Measurements from ENCODE around the gene POLR2L.
A peak's percentile ranks its signal among the peaks of the same experiment; 100 is the strongest.

Gene POLR2L

DNA sequence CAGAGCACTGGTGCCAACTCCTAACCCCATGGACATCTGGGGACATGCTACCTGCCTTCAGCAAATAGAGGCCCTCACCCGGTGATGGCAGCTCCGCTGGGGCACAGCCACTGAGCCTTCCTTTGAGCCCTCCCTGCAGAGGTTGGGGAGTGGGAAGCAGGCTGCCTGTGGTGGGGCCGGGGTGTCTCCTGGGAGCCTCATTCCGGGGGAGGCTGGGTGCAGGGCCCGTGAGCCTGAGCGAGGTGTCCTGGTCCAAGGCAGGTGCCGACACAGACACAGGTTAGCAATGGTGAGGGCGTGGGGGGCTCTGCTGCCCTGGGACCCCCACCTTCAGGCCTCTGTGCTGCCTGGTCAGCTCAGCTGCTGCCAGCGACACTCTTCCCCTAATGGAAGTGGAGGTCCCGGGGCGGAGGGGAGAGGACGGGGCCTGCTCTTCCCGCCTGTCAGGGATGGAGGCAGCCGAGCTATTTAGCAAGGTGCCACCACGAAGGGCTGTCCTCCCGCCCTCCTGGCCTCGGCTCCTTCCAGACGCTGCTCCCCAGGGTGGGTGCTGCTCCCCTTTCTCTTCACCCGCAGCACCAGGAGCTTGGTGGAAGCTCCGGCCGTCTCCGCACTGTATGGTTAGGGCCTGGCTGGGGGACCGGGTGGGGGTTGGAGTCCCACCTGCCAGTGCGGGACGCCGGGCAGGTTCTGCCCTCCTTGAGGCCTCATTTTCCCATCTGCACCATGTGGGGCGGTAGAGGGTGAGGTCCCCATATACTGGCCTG is 11.5 kb upstream of the POLR2L start:
- no peak for DNase-seq

DNA sequence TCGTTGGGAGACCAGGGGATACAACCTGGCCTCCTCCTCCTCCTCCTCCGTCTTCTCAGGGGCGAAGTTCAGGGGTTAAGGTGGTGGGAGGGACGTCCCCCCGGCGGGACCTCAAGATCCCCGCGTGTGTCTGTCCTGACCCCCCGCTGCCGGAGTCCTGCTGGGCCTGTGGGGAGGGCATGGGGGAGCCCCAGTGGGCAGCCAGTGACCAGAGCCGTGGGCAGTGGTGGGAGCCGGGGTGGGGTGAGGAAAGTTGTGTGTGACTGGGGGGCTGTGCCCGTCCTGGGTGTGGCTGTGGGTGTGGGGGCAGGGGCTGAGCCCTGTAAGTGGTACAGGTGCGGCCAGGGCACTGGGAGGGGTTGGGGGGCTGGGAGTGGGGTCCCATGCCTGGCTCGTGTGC is 10.4 kb upstream of the POLR2L start:
- DNase-seq = no peak

DNA sequence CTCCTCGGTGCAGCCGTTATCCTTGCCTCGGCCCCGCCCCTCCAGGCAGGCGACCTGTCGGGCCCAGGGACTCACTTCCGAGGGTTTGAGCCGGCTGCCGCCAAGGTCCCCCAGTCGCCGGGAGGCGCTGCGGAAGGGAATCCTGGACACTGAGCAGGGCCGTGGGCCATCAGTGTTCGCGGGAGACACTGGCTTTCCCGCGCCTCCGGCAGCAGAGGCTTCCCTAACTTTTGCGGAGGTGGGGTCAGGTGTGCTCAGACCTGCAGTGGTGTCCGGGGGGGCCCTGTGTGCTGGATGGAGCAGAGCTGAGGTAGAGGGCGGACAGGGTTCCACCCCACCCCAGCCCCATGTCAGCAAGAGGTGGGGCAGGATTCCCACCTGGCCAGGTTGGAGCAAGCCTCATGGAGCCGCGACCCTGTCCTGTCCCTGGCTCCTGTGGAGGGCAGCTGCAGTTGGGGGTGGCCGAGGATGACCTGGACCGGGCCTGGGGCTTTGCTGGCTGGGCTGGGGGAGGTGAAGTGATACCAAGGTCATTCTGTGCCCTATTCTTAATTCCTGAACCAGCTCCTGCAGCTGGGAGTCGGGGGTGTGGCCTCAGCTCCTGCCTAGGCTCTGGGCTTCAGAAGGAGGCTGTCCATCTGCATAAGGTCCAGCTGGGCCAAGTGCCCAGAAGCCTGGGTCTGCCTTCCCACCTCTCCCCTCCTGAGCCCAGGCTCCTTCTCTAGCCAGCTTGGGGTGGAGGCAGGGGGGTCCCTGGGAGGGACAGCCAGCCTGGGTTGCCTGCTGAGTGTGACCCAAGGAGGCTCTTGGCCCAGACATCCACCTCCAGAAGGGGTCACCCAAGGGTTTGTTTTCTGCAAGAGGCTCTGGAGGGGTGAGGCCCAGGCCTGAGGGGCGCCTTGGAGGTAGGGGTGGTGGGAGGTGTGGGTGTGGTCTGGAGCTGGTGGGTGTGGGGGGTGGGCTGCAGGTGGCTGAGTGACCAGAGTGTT is 8.7 kb upstream of the POLR2L start:
- peak; percentile 71 for DNase-seq

DNA sequence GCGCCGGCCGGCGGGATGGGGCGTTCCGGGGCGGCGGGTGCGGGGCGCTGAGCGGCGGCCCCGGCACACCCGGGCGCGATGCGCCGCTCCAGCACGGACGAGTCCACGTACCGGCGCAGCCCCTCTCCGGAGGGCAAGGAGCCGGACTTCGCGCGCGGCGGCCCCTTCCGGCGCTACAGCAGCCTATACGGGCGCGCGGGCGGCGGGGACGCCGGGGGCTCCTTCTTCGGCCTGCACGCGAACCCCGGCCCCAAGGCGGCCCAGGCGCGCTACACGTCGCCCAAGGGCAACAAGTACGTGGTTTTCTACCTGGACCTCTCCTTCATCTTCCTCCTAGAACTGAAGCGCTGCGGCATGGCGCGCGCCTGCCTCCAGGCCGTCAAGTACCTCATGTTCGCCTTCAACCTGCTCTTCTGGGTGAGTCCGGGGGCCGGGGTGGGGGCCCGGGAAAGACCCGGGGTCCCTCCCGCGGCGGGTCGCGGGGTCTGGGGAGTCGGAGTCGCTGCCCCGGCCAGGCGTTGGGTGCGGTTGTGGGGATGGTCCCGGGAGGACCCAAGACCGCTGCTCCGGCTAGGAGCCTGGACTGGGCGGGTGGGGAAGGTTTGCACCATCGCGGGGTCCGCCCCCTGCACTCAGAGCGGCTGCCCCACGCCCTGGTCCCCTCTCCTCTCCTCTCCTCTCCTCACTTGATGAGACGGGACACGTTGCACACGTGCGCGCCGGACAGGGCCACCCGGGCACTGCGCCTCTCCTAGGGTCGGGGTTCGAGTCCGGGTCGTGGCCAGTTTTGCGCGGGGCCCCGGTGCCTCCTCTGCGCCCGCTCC is 7.8 kb upstream of the POLR2L start:
- no peak for DNase-seq

DNA sequence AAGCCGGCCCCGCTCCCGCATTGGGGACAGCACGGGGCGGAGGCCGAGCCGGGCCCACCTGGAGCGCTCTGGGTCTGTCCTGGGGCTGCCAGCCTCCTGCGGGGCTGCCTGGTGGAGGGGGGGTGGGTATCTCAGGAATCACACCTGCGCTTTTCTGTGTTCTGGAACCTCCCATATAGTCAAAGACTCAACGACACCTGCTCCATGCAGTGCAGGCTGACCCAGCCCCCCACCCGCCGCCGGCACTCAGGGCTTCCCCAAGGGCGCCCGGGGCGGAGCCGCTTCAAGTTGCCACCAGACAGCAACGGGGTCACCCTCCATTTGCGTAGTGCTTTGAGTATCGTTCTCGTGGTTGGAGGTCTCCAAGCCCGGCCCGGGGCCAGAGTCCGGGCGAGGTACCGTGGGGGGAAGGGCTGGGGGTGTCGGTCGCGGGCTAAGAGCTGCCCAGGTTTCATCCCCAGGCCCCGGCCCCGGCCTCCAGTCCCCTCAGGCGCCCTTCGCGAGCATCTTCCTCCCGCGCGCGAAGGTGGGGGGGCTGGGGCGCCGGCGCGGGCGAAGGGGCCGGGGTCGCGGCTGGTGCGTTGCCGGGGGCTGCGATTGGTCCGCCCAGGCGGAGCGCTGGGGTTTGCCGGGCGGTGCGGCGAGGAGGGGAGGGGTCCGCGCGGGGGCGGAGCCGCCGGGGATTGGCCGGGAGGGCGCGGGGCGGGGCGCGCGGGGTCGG is 6.9 kb upstream of the POLR2L start:
- DNase-seq = peak; percentile 48

DNA sequence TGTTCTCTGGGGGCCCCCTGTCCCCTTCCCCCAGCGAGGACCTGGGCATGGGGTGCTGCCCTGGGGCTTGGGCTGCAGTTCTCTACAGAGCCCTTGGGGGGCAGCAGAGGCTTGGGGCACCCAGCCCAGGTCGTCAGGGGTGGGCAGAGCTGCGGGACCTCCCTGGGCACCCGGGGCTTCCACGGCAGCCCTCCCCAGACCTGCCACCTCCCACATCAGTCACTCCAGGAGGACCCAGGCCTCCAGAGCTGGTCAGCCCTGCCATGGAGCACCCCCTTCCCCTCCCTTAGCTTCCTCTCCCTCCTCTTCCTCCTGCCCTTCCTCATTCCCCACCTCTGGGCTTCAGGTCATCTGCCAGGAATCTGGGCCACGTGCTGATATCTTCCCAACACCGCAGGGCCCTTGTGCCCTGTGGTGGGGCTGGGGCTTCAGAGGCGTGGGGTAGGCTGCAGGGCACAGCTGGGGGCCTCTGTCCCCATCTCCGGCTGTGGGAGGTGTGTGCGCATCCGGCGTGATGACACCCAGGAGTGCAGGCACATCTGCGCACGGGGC is 6.1 kb upstream of the POLR2L start:
- peak; percentile 79 for DNase-seq

DNA sequence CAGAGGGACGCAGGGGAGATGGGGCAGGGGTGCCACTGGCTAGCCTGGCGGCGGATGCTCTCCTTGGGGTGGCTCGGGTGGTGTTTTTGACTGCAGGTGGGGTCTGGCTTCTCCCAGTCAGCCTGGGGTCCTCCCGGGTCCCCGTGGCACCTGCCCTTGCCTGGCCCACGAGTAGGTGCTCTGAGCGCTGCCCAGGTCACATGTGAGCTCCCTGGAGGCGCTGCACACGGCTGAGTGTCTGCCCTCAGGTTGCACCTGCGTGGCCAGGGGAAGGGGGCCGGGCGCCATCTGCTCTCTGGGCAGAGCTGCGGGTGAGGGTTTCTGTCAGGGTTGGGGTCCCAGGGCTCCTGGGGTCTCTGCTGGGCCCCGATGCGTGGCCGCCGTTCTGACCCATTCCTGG is 5.5 kb upstream of the POLR2L start:
- no peak for DNase-seq

DNA sequence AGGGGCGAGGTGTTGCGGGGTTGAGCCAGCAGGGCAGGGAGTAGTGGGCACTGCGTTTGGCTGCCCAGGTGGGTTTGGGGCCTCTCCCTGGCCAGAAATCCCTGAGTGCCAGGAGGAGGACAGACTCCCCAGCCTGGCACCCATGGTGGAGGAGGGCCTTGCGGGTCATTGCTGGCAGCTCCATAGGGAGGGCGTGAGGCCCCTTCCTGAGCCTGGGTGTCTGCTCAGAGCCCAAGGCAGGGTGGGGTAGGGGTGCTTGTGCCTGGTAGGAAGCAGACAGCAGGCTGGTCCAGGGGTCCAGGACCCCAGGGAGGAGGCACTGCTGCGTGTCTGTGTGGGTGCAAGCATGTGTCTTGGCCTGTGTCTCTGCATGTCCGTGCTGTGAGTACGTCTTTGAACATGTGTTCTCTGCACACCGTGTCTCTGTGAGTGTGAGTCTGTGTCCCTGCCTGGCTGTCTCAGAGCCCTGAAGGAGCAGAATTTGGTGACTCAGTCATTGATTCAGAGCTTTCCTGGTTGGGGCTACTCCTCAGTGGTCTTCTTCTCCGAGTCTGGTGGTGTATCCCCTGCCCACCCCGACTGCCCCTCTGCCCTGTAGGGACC is 4.3 kb upstream of the POLR2L start:
- DNase-seq = no peak

DNA sequence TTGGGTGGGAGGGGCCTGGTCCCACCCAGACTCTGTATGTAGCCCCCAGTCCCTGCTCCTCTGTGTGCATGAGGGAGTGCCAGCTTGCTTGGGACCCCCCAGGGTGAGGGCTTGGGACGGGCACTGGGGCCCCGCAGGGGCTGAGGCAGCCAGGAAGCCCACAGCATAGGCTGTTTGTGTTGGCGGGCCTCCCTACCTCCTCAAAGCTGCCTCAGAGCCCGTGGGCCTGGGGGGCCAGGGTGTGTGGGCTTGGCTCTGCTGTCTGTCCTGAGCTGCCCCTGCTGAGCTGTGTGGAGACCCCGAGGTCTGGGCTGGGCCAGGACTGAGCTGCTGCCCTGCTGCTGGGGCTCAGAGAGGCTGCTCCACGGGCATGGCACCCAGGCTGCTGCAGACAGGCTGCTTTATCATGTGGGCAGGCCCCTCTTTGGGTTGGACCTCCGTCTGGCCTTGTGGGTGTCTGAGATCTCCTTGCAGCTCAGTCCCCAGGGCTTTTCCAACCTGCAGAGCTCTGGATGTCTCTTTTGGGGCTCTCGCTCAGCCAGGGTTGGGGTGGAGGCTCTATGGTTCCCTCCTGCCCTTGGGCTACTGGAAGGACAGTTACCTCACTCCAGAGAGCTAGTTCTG is 3.7 kb upstream of the POLR2L start:
- peak; percentile 68 for DNase-seq

DNA sequence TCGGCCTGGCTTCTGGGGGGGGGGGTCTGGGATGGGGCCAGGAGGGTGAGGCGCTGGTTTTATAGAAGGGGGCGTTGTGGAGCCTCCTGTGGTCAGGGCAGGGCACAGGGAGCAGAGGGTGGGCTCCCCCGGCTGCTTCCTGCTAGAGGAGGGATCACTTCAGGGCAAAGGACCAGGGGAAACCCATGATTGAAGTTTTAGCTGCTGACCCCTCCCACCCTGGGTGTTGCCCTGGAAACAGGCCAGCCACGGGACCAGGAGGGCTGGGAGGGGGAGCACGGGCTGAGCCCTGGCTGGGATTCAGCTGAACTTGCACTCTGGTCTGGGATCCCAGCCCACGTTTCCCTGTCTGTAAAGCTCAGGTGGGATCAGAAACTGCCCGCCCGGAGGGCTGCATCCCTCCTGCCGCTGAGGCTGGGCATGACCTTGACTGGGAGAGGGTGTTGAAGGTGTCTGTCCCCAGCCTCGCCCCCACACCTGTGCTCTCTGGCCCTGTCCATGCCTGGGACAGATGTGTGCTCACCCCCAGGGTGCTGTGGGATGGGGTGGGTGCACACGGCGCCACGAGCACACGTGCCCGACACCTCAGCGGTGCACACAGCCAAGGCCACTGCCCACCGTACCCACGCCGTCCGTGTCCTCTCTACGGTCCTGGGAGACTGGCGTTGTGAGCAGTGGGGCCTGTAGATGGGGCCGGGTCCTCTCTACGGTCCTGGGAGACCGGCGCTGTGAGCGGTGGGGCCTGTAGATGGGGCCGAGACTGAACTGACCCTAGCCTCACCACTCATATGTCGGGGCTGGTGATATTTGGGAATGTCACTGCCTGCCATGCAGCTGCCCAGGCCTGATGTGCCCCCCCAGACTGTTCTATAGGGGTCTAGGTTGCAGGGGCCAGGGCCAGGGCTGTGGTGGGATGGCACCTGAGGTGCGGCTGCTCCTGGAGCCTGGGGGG is 2.6 kb upstream of the POLR2L start:
- peak; percentile 95 for DNase-seq

DNA sequence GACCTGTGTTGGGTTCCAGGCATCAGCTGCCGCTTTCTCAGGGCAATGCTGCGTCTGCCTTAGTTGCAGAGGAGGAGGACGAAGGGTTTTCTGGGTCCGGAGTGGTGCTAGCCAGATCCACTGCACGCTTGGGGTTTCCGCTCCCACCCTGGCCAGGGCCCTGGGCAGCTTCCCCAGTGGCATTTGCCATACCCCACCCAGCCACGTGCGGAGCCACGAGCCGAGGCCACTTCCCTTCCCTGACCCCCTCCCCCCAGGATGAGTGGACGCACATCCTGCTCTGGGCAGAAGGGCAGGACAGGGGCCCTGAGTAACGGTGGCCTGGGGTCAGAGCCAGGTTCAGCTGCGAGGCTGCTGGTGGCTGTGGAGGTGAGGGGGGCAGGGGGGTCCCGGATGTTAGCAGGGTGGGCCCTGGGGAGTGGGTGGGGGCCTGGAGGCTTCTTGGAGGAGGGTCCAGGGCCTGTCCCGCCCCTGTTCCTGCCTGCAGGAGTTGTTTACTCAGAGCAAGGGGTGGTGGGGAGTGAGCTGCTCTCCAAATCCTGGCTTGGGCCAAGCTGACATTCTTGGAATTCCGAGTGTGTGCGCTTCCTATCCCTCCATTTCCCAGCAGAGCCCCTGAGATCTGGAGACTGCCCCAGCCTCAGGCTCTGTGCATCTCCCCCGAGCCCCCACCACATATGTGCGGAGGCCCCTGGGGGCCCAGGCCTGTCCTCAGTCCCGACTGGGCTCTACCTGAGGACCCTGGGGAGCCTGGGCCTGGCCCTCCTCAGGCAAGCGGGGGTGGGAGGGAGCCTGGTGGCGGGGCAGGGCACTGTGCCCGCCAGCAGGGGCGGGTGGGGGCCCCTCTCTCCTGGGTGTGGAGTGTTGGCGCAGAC is 1.7 kb upstream of the POLR2L start:
- DNase-seq = peak; percentile 68

DNA sequence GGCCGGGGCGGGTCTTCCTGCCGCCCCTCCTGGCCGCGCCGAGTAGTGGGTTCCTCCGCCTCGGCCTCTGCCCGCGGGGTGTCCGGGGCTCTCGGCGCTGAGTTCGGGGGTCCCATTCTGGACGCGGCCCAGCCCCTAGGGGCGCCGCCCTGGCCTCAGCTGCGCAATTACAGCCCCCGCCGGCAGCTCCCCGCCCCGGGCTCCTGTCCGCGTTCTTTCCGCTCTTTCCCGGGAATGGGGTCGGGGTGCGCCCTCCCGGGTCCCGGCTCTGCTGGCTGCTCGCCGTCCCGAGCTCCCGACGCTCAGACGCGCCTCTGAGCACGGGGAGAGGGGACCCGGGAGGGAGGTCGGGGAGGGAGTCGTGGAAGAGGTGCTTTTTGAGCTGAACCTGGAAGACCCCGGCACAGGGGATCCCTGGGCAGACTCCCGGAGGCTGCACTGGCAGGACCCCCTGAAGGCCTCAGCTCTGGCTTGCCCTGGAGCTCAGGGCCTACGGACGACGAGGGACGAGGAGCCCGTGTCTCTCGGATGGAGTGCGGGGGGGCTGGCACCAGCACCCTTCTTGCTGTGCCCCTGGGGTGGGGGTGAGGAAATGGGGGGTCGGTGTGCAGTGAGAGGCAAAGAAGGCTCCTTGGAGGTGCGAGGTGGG is 881 bp upstream of the POLR2L start:
- DNase-seq = no peak

DNA sequence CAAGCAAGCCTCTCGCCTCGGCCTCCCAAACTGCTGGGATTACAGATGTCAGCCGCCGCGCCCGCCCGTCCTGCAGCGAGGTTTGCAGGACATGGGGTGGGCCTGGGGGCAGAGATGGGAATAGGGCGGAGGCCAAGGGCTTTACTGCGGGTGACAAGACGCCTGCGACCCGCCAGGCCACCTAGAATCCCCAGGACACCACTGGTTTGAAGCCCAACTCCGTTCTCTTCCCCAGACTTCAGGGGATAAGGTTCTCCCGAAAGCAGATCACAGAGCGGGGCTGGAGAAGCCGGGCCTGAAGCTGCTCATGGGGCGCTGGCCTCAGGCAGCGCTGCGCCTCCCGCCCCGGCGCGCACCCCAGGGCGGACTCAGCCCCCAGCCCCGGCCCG is 354 bp downstream of the POLR2L start:
- DNase-seq = peak; percentile 53

DNA sequence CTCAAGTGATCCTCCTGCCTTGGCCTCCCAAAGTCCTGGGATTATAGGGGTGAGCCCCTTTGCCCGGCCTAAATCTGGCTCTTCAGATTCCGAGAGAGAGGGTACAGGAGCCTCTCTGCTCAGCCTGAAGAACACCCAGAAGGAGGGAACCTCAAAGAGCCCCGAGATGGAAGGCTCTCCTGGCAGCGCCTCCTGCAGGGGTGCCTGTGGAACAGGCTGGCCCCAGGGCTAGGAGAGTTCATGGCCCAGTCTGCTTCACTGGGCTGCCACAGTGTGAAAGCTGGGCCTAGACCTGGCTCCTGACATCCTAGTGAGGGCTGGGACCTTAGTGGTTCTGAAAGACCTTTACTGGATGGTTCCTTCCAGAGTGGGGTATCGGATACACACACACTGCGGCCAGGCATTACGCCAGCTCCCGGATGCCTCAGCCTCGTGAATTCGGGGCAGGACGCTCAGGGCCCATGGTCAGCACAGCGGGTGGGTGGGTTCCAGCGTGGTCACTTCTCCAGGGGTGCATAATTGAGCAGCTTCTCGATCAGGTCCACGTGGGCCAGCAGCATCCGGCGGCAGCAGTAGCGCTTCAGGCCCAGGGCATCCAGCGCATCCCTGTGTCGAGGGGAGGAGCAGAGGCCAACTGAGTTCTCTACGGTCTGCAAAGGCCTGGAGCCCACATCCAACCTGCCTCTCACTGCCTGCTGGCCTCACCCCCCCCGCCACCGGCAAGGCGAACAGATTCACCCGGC is 2.3 kb downstream of the POLR2L start:
- peak; percentile 52 for DNase-seq

DNA sequence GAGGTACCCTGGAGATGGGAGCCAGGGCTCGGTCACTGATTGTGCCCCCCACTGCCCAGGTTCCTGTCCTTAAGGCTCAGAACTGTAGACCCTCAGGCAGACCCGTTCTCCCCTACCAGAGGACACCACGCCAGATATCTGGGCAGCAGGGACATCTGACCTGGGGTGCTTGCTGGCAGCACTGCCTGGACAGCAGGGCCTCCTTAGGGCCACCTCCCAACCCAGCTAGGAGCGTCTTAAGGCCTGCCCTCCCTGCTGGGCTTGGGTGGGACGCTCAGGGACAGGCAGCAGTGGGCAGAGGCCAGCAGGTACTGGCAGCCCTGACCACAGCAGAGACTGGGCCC is 3.1 kb downstream of the POLR2L start:
- no peak for DNase-seq

DNA sequence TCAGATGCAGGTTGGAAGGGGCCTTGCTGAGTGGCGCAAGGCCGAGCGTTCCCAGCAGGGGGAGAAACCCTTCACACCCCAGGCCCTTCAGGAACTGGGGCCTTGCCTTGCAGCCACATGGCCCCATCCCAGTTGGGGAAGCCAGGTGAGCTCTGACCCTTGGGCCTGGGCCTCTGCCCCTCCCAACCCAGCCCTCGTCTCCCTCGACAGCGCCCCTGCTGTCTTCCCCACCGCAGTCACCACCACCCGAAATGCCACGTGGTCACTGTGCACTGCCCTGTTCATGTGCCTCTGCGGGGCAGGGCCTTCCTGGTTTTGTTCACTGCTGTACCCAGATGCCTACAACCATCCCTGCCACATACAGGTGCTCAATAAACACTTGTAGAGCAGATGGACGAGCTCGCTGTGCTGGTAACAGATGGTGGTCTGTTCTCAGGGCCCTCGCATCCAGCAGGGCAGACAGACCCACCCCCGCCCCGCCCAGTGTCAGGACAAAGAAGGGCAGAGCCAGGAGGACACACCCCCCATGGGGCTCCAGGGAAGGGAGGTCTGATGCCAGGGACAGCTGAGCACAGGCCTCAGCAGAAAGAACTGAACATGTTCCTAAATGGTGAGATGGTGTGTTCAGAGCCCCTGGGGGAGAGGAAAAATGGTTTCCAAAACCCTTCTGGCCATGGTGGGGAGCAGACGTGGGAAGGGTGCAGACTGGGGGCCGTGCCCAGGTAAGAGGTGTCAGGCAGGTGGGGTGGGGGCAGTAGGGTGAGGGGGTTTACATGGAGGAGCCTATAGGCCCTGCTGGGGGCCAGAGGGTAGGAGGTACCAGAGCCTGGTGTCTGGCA is 3.7 kb downstream of the POLR2L start:
- no peak for DNase-seq

DNA sequence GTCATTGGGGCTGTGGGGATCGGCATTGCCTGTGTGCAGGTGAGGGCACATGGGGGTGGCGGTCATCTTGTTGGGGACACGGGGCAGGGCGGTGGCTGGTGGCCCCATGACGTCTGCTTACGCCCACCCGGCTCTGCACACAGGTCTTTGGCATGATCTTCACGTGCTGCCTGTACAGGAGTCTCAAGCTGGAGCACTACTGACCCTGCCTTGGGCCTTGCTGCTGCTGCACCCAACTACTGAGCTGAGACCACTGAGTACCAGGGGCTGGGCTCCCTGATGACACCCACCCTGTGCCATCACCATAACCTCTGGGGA is 4.4 kb downstream of the POLR2L start:
- DNase-seq = no peak
